ENCODE measurements around the gene CRADD.

The CRADD gene

DNA sequence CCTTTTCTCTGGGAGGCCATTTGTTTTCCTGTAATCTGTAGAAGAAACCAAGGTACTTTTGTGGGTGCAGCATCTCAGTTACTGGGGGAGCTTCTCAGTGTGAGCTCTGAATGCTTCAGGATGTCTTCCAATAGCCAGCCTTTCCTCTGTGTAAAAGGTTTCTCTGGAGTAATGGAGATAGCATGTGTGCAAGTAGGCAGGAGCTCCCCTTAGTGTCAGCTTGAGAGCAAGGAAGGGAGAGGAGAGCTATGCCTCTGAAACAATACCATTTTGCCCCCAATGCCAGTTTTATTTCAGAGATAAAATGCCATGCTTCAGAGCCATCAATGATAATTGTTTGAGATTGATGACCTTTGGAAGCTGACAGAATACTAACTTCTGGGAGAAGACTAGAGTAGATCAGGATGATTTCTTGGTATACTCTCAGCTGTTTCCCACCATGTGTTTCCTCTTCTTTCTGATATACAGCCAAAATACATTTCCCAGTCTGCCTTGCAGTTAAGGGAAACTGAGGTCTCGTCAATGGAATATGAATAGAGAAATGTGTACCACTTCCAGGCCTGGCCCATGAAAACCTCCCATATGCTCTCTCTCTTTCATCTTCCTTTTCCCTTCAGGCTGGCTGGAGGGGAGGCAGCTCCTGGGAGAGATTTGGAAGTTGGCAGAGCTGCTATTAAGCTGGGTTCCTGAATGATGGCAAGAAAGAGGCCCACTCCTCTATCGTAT lies 125.7 kb downstream of the CRADD start:
- TF ChIP-seq, protein P1, sequence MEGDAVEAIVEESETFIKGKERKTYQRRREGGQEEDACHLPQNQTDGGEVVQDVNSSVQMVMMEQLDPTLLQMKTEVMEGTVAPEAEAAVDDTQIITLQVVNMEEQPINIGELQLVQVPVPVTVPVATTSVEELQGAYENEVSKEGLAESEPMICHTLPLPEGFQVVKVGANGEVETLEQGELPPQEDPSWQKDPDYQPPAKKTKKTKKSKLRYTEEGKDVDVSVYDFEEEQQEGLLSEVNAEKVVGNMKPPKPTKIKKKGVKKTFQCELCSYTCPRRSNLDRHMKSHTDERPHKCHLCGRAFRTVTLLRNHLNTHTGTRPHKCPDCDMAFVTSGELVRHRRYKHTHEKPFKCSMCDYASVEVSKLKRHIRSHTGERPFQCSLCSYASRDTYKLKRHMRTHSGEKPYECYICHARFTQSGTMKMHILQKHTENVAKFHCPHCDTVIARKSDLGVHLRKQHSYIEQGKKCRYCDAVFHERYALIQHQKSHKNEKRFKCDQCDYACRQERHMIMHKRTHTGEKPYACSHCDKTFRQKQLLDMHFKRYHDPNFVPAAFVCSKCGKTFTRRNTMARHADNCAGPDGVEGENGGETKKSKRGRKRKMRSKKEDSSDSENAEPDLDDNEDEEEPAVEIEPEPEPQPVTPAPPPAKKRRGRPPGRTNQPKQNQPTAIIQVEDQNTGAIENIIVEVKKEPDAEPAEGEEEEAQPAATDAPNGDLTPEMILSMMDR (IDR thresholded peaks at IDR 0.05; ENCODE audit: low read depth, low read length, missing control alignments) = peak; percentile 41
- in situ Hi-C loops (cut with HindIII; ENCODE audit: low sequenced_read_pairs) = no loop called here
- no peak for DNase-seq (ENCODE audit: low read depth)
- H3K4me3 ChIP-seq (ENCODE audit: low read depth, low read length) = no peak overlapping the region

DNA sequence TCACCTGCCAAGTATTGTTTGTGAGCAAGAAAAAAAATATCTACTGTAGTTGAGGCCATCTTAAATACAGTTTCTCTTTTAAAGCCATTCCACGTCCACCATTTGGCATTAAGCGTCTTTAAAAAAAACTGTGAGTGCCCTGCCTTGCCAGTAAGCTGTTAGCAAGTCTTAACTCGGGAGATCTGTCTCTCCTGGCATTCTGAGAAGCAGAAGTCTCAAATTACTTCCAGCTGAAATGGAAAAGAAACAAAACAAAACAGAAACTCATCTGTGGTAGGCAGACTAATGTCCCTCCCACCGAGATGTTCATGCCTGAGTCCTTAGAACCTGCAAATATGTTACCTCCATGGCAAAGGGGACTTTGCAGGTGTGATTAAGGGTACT lies 126.2 kb downstream of the CRADD start:
- no peak for DNase-seq (ENCODE audit: low read depth)
- no peak overlapping the region for H3K4me3 ChIP-seq (ENCODE audit: low read depth, low read length)
- TF ChIP-seq, protein P1 (IDR thresholded peaks at IDR 0.05; ENCODE audit: low read depth, low read length, missing control alignments) = no peak
- in situ Hi-C loops (cut with HindIII; ENCODE audit: low sequenced_read_pairs) = no loop called here

DNA sequence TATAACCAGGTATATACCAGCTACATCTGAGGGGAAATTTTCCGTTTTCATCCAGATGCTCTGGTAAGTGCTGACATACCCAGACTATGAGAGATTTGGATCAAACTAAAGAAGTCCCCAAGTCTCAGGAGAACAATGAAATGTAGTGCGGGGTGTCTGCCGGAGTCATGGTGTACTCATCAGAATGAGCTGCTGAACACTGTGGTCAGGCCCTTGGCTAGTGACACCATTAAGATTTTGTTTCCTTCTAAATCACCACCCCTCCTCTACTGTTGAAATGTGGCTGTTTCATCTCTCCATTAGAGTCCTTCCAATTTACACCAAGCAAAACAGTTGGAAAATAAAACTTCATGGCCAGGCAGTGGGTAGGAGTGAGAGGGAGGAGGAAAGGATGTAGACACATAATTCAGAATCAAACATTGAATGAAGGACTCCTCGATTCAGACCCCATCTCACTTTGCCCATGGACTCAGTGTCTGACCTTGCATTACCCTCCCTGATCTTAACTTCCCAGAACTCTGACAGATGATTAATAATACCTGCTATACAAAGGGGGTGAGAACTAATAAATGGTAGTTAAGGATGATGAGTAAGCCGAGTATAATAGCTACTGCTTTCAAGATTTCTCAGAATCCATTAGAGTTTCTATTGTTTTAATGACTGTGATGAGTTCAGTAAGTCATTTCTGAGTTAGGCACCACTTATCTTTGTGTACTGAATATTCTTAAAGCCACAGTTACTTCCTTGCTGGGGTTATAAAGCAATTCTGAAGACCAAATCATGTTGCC lies 127.4 kb downstream of the CRADD start:
- in situ Hi-C loops (cut with HindIII; ENCODE audit: low sequenced_read_pairs) = no loop called here
- no peak overlapping the region for H3K4me3 ChIP-seq (ENCODE audit: low read depth, low read length)
- DNase-seq (ENCODE audit: low read depth) = no peak
- TF ChIP-seq, protein P1 (IDR thresholded peaks at IDR 0.05; ENCODE audit: low read depth, low read length, missing control alignments) = no peak

DNA sequence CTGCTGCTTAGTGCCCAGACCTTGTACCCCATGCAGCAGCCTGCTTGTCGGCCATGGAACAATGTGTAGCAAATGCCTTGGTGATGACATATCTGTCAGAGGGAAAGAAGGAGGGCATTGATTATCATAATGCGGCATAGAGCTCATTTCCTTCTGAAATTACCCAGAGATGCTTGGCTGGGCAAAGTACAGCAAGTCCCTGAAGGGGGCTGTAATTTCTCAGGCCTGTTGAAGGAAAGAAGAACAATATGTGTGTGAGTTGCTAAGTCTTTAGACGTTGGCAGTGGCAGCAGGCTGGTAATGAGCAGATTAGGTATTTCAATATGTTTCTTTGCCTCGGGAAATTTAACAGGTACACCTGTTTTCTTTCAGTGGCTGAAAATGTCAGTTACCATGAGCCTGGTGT lies 128.6 kb downstream of the CRADD start:
- no peak overlapping the region for H3K4me3 ChIP-seq (ENCODE audit: low read depth, low read length)
- DNase-seq (ENCODE audit: low read depth) = no peak
- TF ChIP-seq, protein P1 (IDR thresholded peaks at IDR 0.05; ENCODE audit: low read depth, low read length, missing control alignments) = no peak
- in situ Hi-C loops (cut with HindIII; ENCODE audit: low sequenced_read_pairs) = no loop called here

DNA sequence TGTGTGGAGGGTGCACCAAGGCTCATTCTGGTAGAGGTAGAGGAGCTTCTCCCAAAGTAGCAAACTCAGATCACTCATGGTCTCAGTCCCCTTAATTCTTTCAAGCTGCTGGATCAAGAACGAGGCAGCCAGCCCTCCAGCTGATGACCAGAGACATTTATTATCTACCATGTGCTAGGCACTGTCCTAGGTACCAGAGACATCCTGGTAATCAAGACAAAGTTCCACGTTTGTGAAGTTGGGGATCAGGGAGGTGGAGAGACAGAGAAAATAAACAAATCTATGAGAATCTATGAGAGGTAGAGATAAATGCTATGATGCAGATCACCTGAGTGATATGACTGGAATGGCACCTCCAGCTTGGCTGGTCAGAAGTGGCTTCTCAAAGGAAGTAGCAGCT lies 130.2 kb downstream of the CRADD start:
- TF ChIP-seq, protein P1 (IDR thresholded peaks at IDR 0.05; ENCODE audit: low read depth, low read length, missing control alignments) = no peak
- H3K4me3 ChIP-seq (ENCODE audit: low read depth, low read length) = no peak overlapping the region
- DNase-seq (ENCODE audit: low read depth) = no peak
- in situ Hi-C loops (cut with HindIII; ENCODE audit: low sequenced_read_pairs) = no loop called here

DNA sequence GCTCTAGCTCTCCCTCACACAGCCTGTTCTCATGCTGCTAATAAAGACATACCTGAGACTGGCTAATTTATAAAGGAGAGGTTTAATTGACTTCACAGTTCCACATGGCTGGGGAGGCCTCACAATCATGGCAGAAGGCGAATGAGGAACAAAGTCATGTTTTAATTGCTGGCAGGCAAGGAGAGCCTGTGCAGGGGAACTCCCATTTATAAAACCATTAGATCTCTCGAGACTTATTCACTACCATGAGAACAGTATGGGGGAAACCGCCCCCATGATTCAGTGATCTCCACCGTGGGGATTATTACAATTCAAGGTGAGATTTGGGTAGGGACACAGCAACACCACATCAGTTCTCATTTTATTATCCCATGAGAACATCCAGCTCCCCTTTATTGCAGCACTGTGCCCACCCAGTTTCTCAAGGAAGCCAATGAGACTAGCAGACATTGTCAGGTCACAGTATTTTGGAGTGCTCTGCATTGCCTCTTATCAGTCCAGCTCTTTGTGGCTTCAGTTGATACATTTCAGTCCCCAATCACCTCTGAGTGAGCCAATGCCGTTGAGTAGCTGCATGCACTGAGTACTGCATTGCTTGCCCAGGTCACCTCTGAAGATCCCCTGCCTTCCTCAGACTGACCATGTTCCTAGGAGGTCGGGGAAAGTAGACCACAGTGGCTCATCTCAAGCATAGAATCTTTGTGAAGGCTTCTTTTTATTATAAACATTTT lies 131.2 kb downstream of the CRADD start:
- DNase-seq (ENCODE audit: low read depth) = no peak
- H3K4me3 ChIP-seq (ENCODE audit: low read depth, low read length) = no peak overlapping the region
- TF ChIP-seq, protein P1 (IDR thresholded peaks at IDR 0.05; ENCODE audit: low read depth, low read length, missing control alignments) = no peak
- in situ Hi-C loops (cut with HindIII; ENCODE audit: low sequenced_read_pairs) = no loop called here

Measured in astrocyte of the cerebellum (primary cell).